Skeletal muscle satellite cell (primary cell): ENCODE measurements around the gene DHRS11.

Source experiments
- H3K27me3 ChIP-seq: 2 replicates; pipeline ENCODE4 v1.7.0; 2013; ENCODE audit warnings: low read length; ENCODE audit not compliant: control insufficient read depth, insufficient read depth
- H3K36me3 ChIP-seq: 2 replicates; pipeline ENCODE4 v1.7.0; 2013; ENCODE audit warnings: mild to moderate bottlenecking, control low read depth, low read length; ENCODE audit not compliant: insufficient read depth
- H3K4me1 ChIP-seq: 2 replicates; pipeline ENCODE4 v1.7.0; 2013; ENCODE audit warnings: low read length; ENCODE audit not compliant: control insufficient read depth, insufficient read depth
- H3K4me2 ChIP-seq: 2 replicates; pipeline ENCODE4 v1.7.0; 2013; ENCODE audit warnings: mild to moderate bottlenecking, low read length
- H3K4me3 ChIP-seq: 2 replicates; pipeline ENCODE4 v1.7.0; 2013; ENCODE audit warnings: low read length
- H3K9ac ChIP-seq: 2 replicates; pipeline ENCODE4 v1.7.0; 2013; ENCODE audit warnings: mild to moderate bottlenecking, low read depth, low read length, moderate library complexity
- H3K9me3 ChIP-seq: replicated peaks from 2 replicates; pipeline ENCODE4 v1.7.0; 2013; ENCODE audit warnings: mild to moderate bottlenecking, control low read depth, low read length

DHRS11 gene

DNA sequence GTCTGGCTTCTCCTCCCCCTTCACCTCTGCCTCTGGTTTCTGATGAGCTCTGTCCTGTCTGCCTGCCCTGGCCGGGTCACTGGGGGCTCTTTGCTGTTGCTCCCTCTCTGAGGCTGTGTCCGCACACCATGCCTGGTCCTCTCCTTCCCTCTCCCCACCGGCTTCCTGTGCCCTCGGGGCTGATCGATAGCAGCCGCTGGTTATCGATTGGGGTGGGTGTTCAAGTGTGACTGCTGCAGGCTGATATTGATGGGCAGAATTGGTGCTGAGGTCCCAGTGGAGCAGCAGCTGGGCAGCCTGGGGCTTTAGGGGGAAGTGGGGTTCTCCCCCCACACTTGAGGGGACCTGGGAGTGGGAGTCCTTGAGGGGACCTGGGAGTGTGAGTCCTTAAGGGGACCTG, 26.1 kb downstream of the DHRS11 start:
- H3K9me3 ChIP-seq = no peaks in the 10 kb centered on the region
- no peak overlapping the region for H3K4me3 ChIP-seq
- H3K36me3 ChIP-seq = no peaks in the 10 kb centered on the region
- peaks cover 4% of the 10 kb centered on the region for H3K27me3 ChIP-seq
- H3K9ac ChIP-seq = no peak overlapping the region
- H3K4me2 ChIP-seq = no peak overlapping the region
- no peaks in the 10 kb centered on the region for H3K4me1 ChIP-seq

DNA sequence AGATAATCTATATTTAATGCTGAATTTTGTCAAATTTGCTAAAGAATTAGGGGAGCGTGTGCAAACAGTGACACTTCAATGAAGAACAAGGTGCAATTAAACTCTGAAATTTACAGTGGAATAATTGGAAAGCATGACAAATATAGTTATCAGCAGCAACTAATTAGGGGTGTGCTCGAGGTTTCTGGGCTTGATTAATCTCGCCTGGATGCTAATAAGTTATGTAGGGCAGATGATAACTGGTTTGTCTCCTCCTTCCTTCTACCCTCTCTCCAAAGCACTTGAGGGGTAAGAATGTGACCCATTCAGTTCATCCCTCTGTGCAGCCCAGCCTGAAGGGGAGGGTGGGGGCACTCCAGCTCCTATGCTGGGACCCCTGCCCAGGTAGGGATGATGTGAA, 31.6 kb downstream of the DHRS11 start:
- no peaks in the 10 kb centered on the region for H3K9me3 ChIP-seq
- peaks cover 4% of the 10 kb centered on the region for H3K27me3 ChIP-seq
- H3K36me3 ChIP-seq = no peaks in the 10 kb centered on the region
- no peak overlapping the region for H3K9ac ChIP-seq
- H3K4me2 ChIP-seq = no peak overlapping the region
- no peaks in the 10 kb centered on the region for H3K4me1 ChIP-seq
- no peak overlapping the region for H3K4me3 ChIP-seq

DNA sequence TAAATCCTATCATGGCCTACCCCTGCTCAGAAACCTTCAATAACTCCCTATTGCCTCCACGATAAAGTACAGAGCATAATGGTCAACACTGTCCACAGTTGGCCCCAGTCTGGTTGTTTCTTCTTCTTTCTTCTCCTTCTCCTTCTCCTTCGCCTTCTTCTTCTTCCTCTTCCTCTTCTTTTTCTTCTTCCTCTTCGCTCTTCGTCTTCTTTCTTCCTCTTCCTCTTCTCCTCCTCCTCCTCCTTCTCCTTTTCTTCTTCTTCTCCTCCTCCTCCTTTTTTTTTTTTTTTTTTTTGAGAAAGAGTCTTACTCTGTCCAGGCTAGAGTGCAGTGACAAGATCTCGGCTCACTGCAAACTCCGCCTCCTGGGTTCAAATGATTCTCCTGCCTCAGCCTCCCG, 33.5 kb downstream of the DHRS11 start:
- Histone ChIP-seq H3K9ac (no peak overlapping the region), H3K4me3 (no peak overlapping the region), H3K4me2 (no peak overlapping the region), H3K27me3 (no peaks in the 10 kb centered on the region), H3K4me1 (no peaks in the 10 kb centered on the region), H3K36me3 (no peaks in the 10 kb centered on the region), H3K9me3 (no peaks in the 10 kb centered on the region)

DNA sequence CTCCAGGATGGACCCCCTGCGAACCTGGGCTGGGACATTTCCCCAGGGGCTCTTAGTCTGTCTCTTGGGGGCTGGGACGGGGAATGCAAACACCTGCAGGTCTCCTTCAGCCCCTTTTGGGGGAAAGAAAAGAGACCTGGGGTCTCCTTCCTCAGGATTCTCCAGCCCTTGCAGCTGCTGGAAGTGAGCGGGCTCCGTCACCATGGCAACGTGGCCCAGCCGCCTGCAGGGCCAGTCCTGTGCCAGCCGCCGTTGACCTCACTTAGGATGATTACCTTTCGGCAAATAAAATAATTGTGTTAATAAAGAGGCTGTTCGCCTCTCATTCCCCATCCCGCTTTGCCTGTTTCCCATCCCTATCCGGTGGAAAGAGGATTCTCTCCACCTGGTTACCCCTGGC, 35.4 kb downstream of the DHRS11 start:
- peaks cover 14% of the 10 kb centered on the region for H3K27me3 ChIP-seq
- H3K4me1 ChIP-seq = no peaks in the 10 kb centered on the region
- H3K4me3 ChIP-seq = no peak overlapping the region
- no peaks in the 10 kb centered on the region for H3K36me3 ChIP-seq
- H3K4me2 ChIP-seq = no peak overlapping the region
- H3K9ac ChIP-seq = no peak overlapping the region
- H3K9me3 ChIP-seq = no peaks in the 10 kb centered on the region

DNA sequence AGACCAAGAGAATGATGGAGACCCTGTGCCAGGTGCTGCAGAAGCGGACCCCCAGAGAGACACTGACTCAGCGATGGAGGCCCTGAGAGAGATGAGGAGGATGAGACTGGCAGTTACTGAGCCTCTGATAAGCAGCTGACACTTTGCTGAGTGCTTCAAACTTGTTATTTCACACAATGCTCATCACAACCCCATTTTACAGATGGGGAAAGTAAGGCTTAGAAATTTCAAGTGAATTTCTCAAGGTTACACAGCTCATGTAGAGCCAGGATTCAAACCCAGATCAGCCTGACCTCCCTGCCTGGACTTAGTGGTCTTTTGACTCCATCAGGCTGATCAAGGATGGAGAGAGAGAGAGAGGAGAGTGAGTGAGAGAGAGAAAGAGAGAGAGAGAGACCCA, 36.9 kb downstream of the DHRS11 start:
- Histone ChIP-seq H3K9me3 (no peaks in the 10 kb centered on the region), H3K4me1 (no peaks in the 10 kb centered on the region), H3K4me3 (no peak overlapping the region), H3K27me3 (peaks cover 26% of the 10 kb centered on the region), H3K4me2 (no peak overlapping the region), H3K36me3 (no peaks in the 10 kb centered on the region), H3K9ac (no peak overlapping the region)

DNA sequence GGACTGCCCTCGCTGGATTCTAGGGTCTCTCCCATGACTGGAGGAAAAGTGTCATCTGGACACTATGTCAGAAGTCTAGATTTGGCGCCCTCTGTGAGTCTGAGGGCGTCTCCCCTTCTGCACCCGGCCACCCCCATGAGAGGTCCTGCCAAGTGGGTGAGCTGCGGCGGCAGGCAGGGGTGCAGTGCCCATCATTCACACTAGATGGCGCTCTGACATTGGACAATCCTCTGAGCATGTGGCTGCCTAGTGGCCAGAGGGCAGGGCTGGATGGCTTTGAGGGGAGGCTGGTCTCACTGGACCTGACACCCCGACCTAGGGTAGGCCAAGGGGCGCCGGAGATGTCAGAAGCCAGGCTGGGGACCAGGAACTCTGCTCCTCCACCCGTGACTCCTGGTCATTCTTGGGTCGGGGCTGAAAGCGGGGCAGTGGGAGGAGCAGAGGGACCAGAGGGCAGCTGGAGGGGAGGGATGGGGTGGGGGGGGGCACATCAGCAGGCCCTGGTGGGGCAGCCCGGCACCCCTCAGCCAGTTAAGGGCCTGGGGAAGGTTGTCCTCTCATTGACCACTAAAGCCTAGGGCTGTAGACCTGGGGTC, 37.7 kb downstream of the DHRS11 start:
- no peak overlapping the region for H3K4me3 ChIP-seq
- H3K4me1 ChIP-seq = no peaks in the 10 kb centered on the region
- no peak overlapping the region for H3K9ac ChIP-seq
- peaks cover 32% of the 10 kb centered on the region for H3K27me3 ChIP-seq
- H3K9me3 ChIP-seq = no peaks in the 10 kb centered on the region
- H3K4me2 ChIP-seq = no peak overlapping the region
- no peaks in the 10 kb centered on the region for H3K36me3 ChIP-seq

DNA sequence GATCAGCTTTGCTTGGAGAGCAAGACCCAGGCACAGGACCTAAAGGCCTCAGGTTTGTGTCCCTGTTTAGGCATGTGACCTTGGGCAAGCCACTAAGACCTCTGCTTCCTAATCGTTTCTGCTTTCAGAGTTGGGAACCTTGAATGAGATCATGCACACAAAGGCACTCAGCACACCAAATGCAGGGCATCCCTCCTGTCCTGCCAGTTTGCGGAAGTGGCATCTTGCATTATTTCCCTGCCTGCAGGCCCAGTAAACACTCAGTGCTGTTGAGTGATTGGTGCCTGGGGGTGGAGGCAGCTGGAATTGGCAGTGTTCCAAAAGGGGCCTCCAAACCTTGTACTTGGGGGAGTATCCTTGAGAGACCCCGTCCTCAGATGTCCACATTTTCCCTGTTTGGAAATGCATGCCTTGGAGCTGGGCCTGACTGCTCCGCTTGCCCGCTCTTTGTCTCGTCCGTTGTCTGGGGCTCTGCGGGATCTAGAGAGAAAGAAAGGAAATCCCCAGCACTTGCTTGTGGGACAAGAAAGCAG, 38.4 kb downstream of the DHRS11 start:
- no peak overlapping the region for H3K4me2 ChIP-seq
- no peak overlapping the region for H3K9ac ChIP-seq
- no peak overlapping the region for H3K4me3 ChIP-seq
- peaks cover 39% of the 10 kb centered on the region for H3K27me3 ChIP-seq
- H3K36me3 ChIP-seq = no peaks in the 10 kb centered on the region
- no peaks in the 10 kb centered on the region for H3K9me3 ChIP-seq
- no peaks in the 10 kb centered on the region for H3K4me1 ChIP-seq

DNA sequence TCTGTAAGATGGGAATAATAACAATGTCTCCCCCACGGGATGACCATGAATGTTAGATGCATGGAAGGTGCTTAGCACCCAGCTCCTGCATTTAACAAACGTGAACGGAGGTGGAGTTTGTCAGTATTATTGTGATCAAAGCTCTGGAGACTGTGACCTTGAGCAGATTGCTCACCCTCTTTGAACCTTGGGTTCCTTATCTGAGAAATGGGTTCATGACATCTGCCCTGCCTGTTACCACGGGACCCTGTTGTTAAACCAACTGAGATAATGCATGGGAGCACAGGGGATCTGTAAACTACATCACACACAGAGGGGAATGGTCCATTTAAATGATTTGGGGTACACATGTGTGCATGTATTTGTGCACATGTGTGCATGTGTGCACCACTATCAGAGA, 39.3 kb downstream of the DHRS11 start:
- no peak overlapping the region for H3K9ac ChIP-seq
- no peaks in the 10 kb centered on the region for H3K4me1 ChIP-seq
- H3K9me3 ChIP-seq = no peaks in the 10 kb centered on the region
- no peak overlapping the region for H3K4me2 ChIP-seq
- H3K36me3 ChIP-seq = no peaks in the 10 kb centered on the region
- no peak overlapping the region for H3K4me3 ChIP-seq
- peaks cover 48% of the 10 kb centered on the region for H3K27me3 ChIP-seq

DNA sequence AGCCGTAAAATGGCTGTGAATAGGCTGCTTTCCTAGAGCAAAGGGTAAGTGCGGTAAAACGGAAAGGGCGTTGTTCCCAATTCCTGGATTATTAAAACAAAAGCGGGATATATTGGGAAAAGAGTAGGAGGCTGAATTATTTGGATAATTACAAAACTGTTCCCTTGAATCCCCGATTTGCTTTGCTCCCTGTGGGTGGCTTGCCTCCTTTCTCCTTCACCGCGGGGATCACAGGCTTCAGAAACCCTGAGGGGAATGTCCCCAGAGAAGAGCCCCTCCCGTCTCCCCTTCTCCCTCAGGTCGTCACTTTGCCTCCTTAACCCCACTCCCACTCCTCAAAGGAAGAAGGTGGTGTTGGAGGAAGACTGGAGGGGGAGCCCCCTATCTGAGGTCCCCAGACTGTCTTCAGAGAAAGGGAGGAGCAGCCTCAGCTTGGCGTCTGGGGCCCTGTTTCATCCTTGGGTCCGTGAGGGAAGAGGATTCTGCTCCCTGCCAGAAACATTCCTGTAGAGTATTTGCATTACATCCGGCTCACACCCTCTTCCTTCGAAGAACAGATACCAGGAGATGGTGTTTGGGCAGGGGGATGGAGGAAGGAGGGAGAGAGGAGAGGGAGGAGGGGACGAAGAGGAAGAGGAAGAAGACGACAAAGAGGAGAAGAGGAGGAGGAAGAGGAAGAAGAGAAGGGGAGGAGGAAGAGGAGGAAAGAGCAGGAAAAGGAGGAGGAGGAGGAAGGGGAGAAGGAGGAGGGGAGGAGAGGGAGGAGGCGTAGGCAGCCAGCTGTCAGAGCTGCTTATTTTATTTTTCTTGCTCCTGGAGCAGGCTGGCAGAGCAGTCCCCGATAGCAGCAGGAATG, 41.5 kb downstream of the DHRS11 start:
- no peak overlapping the region for H3K4me2 ChIP-seq
- no peaks in the 10 kb centered on the region for H3K4me1 ChIP-seq
- H3K9ac ChIP-seq = no peak overlapping the region
- H3K27me3 ChIP-seq = peaks cover 63% of the 10 kb centered on the region
- H3K4me3 ChIP-seq = no peak overlapping the region
- H3K9me3 ChIP-seq = no peaks in the 10 kb centered on the region
- no peaks in the 10 kb centered on the region for H3K36me3 ChIP-seq

DNA sequence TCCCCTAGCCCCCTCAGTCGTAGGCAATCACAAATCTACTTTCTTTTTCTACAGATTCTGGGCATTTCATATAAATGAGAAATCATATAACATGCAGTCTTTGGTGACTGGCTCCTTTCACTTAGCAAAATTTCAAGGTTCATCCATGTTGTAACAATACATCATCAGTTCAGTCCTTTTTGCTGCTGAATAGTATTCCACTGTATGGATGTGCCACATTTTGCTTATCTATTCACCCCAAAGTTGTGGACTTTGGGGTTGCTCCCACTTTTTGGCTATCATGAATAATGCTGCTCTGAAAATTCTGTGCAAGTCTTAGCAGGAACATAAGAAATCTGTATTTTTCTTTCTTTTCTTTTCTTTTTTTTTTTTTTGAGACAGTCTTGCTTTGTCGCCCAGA, 48.7 kb downstream of the DHRS11 start:
- H3K9me3 ChIP-seq = no peaks in the 10 kb centered on the region
- peaks cover 7% of the 10 kb centered on the region for H3K4me1 ChIP-seq
- H3K4me2 ChIP-seq = no peak overlapping the region
- peaks cover 89% of the 10 kb centered on the region for H3K27me3 ChIP-seq
- no peak overlapping the region for H3K4me3 ChIP-seq
- no peak overlapping the region for H3K9ac ChIP-seq
- no peaks in the 10 kb centered on the region for H3K36me3 ChIP-seq

DNA sequence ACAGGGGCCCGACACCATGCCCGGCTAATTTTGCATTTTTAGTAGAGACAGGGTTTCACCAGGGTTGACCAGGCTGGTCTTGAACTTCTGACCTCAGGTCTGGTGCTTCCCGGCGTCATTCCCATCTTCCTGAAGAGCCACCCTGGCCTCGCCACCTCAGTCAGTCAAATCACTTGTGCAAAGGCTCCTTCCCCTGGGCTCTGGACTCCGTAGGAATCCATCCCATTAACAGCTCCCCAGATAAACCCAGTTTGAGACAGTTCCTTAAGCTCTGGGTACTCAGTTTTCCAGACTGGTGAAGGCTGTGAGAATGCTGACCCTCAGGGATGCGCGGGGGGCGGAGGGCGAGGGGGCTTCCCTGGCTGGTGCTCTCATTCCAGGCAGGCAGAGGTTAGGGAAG, 49.2 kb downstream of the DHRS11 start:
- H3K36me3 ChIP-seq = no peaks in the 10 kb centered on the region
- peaks cover 88% of the 10 kb centered on the region for H3K27me3 ChIP-seq

More for the DNA sequence above, 49.2 kb downstream of the DHRS11 start:
- no peak overlapping the region for H3K9ac ChIP-seq
- no peak overlapping the region for H3K4me3 ChIP-seq
- no peaks in the 10 kb centered on the region for H3K9me3 ChIP-seq
- peaks cover 7% of the 10 kb centered on the region for H3K4me1 ChIP-seq
- H3K4me2 ChIP-seq = no peak overlapping the region
